ENCODE results near the gene PDK4.

Gene PDK4

DNA sequence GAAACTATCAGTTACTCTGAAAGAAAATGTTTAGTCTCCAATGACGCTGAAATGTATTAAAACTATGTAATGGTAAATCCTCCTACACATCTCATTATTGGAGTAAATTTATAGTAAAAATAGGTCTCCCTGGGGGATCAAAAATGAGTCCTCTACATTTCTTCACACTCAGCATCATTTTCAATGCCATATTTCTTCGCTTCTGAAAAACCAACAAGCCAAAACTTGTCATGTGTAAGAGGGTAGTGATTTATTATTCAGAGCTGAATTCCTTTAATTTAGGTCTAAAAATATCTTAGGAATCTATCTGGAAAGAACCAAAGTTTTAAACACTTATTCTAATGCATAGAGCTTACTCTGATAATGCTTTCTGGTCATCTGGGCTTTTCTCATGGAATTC is 3.0 kb downstream of the PDK4 start:
- DNase-seq (ENCODE audit: insufficient read length, low spot score) = no peak
- FAIRE-seq = no peak
- no peak for TF ChIP-seq POLR2A (IDR thresholded peaks at IDR 0.05; ENCODE audit: low read depth, low read length)

DNA sequence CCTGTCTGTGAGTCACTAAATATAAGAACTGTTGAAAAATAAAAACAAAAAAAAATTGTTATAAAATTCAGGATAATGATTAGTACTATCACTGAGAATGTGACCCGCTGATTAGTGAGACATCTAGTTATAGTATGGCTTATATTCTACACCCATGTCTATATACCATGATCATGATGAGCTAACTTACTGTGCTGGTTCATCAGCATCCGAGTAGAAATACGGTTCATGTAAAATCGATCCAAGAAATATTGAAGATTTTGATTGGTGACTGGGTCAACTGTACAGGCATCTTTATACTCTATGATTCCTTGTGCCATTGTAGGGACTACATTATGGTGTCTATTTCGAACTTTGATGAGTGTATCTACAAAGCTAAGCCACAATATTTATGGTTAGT is 3.7 kb downstream of the PDK4 start:
- FAIRE-seq = no peak
- DNase-seq (ENCODE audit: insufficient read length, low spot score) = no peak
- TF ChIP-seq POLR2A (IDR thresholded peaks at IDR 0.05; ENCODE audit: low read depth, low read length) = no peak

DNA sequence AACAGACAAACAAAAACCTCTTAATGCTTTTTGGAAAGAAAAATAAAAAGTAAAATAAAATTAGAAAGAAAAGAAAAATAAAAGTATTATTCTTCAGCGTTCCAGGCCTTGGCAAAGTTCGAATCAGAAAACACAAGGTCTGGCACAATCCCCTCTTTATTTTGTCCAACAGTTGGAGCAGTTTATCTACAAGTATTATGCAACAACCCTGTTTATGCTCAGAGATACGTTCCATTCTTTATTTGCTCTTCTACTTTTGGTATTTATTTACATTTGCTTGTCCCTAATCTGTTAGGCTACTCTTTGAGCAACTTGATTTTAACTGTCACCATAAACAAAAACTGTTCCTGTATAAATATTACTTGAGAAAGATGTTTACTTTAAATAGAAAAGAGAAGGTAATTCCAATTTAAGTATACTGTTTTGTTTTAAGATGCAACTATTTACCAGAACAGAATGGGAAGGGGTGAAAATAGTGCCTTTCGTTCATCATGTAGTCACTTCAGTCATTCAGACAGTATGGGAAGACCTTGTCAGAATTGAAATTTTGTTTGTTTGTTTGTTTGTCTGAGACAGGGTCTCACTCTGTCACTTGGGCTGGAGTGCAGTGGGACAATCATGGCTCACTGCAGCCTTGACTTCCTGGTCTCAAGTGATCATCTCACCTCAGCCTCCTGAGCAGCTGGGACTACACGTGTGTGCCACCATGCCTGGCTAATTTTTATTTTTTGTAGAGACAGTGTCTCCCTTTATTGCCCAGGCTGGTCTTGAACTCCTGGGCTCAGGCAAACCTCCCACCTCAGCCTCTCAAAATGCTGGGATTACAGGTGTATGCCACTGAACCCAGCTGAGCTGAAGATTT is 5.7 kb downstream of the PDK4 start:
- FAIRE-seq = no peak
- TF ChIP-seq POLR2A (IDR thresholded peaks at IDR 0.05; ENCODE audit: low read depth, low read length) = no peak
- DNase-seq (ENCODE audit: insufficient read length, low spot score) = no peak

DNA sequence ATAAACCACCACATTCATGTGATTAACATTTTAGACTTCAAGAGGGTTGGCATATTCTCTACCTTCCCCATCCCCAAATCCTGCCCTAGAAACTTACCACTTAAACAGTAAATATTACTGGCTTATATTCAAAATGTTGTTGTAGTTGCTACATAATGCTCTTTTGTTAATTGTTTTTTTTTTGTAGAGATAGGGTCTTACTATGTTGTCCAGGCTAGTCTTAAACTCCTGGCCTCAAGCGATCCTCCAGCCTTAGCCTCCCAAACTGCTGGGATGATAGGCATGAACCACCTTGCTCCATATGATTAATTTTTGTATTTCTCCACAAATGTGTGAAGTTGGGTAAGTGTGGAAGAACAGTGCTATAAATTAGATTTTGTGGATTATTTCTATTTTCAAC is 6.5 kb downstream of the PDK4 start:
- FAIRE-seq (no peak), DNase-seq (ENCODE audit: insufficient read length, low spot score) (no peak)
- no peak for TF ChIP-seq POLR2A (IDR thresholded peaks at IDR 0.05; ENCODE audit: low read depth, low read length)

DNA sequence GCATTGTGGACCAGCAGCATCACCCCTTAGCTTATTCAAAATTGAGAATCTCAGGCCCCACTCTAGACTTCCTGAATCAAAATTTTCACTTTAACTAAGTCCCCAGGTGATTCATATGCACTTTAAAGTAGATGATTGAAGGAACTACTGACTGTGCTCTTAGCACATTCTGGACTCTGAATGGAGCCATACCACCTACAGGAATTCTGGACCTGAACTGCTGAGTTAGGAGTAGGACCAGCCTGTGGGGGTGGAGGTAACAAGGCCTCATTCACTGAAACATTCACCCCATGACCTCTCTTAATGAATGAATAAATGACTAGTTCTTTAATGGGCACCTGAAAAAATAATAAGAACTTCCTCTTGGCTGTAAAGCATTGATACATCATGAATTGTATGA is 7.3 kb downstream of the PDK4 start:
- FAIRE-seq = no peak
- DNase-seq (ENCODE audit: insufficient read length, low spot score) = no peak
- TF ChIP-seq POLR2A (IDR thresholded peaks at IDR 0.05; ENCODE audit: low read depth, low read length) = no peak

DNA sequence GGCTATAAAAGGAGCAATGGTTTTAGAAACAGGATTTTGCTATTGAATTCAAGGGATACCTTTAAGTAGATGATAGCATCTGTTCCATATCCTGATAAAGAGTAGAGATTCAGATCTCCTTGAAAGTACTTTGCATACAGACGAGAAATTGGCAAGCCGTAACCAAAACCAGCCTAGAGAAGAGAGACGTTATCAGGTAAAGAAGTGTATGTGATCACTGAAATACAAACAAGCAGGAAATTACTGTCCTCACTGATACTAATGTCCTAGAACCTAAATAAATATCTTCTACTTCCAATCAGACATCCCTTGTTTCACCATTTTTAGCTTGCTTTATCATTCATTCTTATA is 9.4 kb downstream of the PDK4 start:
- no peak for TF ChIP-seq POLR2A (IDR thresholded peaks at IDR 0.05; ENCODE audit: low read depth, low read length)
- DNase-seq (ENCODE audit: insufficient read length, low spot score) (no peak), FAIRE-seq (no peak)

DNA sequence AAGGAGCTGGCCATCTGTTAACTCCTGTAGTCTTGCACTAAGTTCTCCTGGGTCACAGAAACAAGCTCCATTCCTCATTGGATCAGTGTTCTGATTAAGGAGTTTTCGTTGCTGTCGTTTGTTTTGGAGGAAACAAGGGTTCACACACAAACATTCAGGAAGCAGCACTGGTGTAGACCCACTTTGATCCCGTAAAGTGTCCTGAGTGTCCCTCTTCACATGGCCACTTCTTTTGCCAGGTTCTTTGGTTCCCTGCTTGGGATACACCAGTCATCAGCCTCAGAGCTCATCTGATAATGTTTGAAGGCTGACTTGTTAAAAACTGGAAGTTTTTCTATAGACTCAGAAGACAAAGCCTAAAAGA is 10.9 kb downstream of the PDK4 start:
- FAIRE-seq (no peak), DNase-seq (ENCODE audit: insufficient read length, low spot score) (no peak)
- TF ChIP-seq POLR2A (IDR thresholded peaks at IDR 0.05; ENCODE audit: low read depth, low read length) = no peak

DNA sequence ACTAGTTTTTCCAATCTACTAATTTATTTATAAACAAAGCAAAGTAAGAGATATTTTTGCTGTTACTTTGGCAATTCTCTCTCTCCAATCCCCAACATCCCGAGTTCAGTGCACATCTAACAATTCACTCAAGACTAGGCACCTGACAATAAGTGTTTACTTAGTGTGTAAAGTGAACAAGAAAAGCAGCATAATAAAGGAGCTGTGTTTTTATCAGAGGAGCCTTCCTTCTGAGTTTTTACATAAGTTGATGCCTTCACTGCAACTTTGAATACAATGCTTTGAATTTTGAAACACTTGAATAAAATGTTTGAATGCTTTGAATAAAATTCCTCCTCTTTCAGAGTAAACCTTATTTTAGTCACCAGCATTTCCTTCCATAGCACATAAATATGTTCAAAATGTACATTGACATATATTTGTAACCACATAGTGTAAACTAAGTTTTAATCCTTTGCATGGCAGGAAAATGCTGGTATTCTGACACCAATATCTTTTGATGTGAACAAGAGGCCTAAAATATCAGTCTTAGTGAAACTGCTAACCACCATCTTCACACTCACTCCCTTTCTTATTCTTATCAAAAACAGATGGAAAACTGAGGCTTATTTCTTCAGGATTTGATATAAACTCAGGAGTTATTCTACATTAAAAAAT is 11.4 kb downstream of the PDK4 start:
- no peak for TF ChIP-seq POLR2A (IDR thresholded peaks at IDR 0.05; ENCODE audit: low read depth, low read length)
- no peak for DNase-seq (ENCODE audit: insufficient read length, low spot score)
- no peak for FAIRE-seq

DNA sequence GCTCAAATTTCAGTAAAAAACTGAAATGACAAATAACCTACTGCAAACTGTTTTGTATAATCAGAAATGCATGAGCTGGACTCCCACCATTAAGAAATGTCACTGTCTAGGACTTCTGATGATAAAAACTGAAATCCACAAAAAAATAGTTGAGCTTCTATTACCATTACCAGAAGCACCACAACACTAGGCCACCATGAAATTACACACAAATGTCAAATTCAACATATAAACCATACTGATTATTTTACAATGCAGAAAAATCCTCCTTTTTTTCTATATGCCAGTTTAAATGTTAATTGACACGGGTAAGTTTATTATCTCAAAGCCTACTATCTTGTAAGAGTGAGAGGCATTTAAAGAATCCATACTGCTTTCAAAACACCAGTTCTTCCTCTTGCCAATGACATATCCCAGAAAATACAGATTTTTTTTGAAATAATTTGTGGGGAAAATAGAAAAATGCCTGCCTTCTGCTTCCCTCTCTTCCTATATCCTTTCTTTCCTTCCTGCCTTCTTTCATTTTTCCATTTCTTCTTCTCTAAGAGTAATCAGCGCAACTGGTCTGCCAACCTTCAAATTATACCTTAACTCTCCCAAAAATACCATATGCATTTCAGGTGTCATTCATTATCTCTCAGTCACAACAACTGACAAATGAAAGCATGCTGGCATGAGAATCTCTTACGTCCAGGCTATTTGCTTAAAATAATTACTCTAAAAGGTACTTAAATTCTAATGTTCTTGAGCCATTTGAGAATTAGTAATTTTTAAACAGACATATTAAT is 12.3 kb downstream of the PDK4 start:
- FAIRE-seq = no peak
- no peak for TF ChIP-seq POLR2A (IDR thresholded peaks at IDR 0.05; ENCODE audit: low read depth, low read length)
- DNase-seq (ENCODE audit: insufficient read length, low spot score) = no peak

DNA sequence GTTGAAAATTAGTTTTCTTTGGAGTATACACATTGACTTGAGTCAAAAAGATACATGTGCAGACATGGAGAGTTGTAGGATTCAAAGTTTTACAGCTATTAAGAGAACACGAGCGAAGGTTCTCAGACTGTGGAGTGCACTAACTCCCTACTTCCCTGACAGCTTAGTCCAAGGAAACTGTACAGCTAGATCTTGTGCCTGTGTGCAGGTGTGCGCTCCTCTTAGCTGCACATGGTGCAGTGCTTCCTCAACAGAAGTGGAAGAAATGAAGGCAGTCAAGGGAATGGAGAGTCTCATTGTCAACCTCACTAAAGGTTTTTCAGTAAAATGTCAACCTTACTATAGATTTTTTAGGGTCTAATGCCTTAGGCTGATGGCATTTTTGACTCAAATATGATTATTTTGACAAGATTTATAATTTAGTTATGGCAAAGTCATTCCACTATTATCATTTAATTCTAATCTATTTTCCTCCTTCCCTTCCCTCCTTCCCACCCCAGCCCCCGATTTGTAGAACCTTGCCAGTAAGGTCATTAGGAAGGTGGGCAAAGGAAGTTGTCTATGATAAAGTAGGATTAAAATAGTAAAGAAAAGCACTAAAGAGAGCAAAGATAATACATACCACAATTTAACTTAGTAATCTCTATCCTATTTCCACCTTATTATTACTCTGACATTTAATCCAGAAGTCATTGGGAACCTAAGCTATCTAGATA is 13.6 kb downstream of the PDK4 start:
- no peak for TF ChIP-seq POLR2A (IDR thresholded peaks at IDR 0.05; ENCODE audit: low read depth, low read length)
- DNase-seq (ENCODE audit: insufficient read length, low spot score) (no peak), FAIRE-seq (no peak)

DNA sequence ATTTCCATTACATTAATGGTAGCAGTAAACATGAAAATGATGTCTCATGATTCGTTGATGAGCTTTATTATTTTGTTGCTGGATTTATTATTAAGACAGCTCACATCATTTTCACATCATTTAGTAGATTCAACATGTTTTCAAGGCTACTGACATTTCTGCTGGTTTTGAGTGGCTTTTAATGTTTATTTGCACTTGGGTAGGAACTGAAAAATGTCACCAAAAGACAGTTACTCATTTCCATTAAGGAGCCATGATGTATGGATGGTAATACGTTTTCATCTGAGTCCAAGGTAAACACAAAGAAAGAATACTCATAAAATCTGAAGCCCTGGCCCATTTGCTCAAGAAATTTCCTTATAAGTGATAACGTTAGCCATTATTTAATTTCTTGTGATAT is 14.8 kb downstream of the PDK4 start:
- FAIRE-seq (no peak), DNase-seq (ENCODE audit: insufficient read length, low spot score) (no peak)
- no peak for TF ChIP-seq POLR2A (IDR thresholded peaks at IDR 0.05; ENCODE audit: low read depth, low read length)

DNA sequence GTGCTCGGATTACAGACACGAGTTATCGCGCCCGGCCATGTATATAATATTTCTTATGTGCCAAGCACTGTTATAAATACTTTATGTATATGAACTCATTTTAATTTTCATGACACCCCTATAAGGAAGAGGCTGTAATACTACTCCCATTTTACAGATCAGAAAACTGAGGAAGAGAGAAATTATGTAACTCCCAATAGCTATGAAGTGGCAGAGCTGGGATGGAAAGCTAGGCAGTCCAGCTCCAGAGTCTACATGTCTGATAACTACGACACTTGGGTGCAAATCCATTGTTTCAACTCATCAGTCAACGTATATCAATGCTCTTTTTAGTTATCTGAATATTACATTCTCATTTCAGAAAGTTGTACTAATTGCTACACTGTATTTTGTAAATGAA is 17.0 kb downstream of the PDK4 start:
- FAIRE-seq (no peak), DNase-seq (ENCODE audit: insufficient read length, low spot score) (no peak)
- no peak for TF ChIP-seq POLR2A (IDR thresholded peaks at IDR 0.05; ENCODE audit: low read depth, low read length)

DNA sequence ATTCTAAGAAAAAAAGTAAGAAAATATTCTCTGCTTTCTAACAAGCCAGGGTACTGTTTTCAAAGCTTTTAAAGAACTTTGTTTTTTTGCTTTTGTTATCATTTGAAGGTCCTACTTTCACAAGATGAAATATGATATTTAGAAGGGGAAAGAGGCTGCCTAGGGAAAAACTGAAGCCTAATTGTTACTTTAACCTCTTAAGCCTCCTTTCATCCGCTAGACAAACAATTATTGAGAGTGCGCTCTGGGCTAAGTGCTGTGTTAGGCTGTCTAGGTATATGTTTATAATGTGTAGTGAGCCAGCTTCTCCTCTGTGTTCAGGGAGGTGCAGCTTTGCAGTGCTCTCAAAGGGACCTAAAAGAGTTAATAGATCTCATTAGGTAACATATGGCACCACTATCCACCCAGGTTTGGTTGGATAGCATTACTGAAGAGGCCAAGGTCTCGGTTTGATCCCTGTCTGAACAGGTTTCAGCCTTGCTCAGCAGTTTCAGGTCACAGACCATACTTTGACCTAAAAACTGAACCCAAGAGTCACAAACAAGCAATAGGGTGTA is 17.9 kb downstream of the PDK4 start:
- DNase-seq (ENCODE audit: insufficient read length, low spot score) (no peak), FAIRE-seq (no peak)
- TF ChIP-seq POLR2A (IDR thresholded peaks at IDR 0.05; ENCODE audit: low read depth, low read length) = no peak

DNA sequence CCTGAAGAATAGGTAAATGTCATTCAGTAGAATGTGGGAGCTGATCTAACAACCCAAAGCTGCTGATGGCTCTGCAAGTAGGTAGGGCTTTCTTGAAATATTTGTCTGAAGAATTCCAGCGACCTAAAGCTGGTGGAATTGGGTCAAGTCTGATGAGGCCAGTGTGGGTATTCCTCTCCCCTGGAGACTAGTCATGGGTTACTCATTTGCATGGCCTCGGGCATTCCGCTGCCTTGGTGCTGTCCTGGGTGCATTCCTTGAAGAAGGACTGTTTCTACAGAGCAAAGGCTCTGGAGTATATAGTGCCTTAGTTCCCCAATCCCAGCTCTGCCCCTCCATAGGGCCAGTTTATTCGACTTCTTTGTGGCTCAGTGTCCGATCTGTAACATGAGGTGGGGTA is 19.2 kb downstream of the PDK4 start:
- peak; percentile 34 for DNase-seq (ENCODE audit: insufficient read length, low spot score)
- TF ChIP-seq POLR2A (IDR thresholded peaks at IDR 0.05; ENCODE audit: low read depth, low read length) = no peak
- FAIRE-seq = peak; percentile 41

Measured in H54 (cell line).